ENCODE measurements around the gene ZNF140. TPM values are rescaled to one million over a fixed set of nuclear protein-coding genes. Genes with fewer than 3 reads are reported as not detected.

The ZNF140 gene
- total RNA-seq, 1 donor from 2014 or later: 17.2 TPM

- Histone ChIP-seq H4K20me1 (ENCODE audit: insufficient read depth, low read length) (no peaks in the 10 kb centered on the region), H3K4me2 (ENCODE audit: low read length) (no peak overlapping the region), H3K4me1 (ENCODE audit: insufficient read depth, low read length) (no peaks in the 10 kb centered on the region), H3K4me3 (ENCODE audit: insufficient read depth, low read depth, low read length) (no peak overlapping the region), H3K27me3 (ENCODE audit: insufficient read depth, low read length) (no peaks in the 10 kb centered on the region), H3K79me2 (ENCODE audit: insufficient read depth, low read length) (no peaks in the 10 kb centered on the region), H3K9ac (ENCODE audit: low read length) (no peak overlapping the region), H3K36me3 (ENCODE audit: insufficient read depth, low read length) (peaks cover 29% of the 10 kb centered on the region), H3K27ac (ENCODE audit: low read depth, low read length) (no peak overlapping the region), H2AFZ (ENCODE audit: low read depth, low read length) (no peak overlapping the region), H3K9me3 (ENCODE audit: insufficient read depth, low read depth, low read length) (peaks cover 79% of the 10 kb centered on the region)
- Mint-ChIP-seq H3K27me3 (ENCODE audit: low read depth, unreplicated experiment) (no peaks in the 10 kb centered on the region), H3K9me3 (ENCODE audit: unreplicated experiment) (peaks cover 86% of the 10 kb centered on the region), H3K4me3 (ENCODE audit: unreplicated experiment) (no peak overlapping the region), H3K27ac (ENCODE audit: unreplicated experiment) (no peak overlapping the region), H3K4me1 (ENCODE audit: low read depth, unreplicated experiment) (no peaks in the 10 kb centered on the region), H3K36me3 (ENCODE audit: low read depth, unreplicated experiment) (peaks cover 78% of the 10 kb centered on the region)
- no peak for TF ChIP-seq EZH2 (IDR thresholded peaks at IDR 0.05; ENCODE audit: insufficient read depth, low read length)
- TF ChIP-seq CTCF (IDR thresholded peaks at IDR 0.05; ENCODE audit: insufficient read depth, low read depth, low read length): no peak
- peak; percentile 13 for FAIRE-seq
- DNase-seq (ENCODE audit: low read depth): no peak
These were observed 22.3 kb upstream of the ZNF140 start for GRCh38 chr12:133058203-133059113.

GRCh38 chr12:133061954-133062353 is 18.8 kb upstream of the ZNF140 start:
- no peak overlapping the region for H3K4me3 ChIP-seq (ENCODE audit: insufficient read depth, low read depth, low read length)
- Mint-ChIP-seq H3K4me3 (ENCODE audit: unreplicated experiment) (no peak overlapping the region), H3K36me3 (ENCODE audit: low read depth, unreplicated experiment) (peaks cover 65% of the 10 kb centered on the region)

More at GRCh38 chr12:133061954-133062353, 18.8 kb upstream of the ZNF140 start:
- Mint-ChIP-seq H3K9me3 (ENCODE audit: unreplicated experiment) (peaks cover 92% of the 10 kb centered on the region), H3K27ac (ENCODE audit: unreplicated experiment) (no peak overlapping the region), H3K27me3 (ENCODE audit: low read depth, unreplicated experiment) (no peaks in the 10 kb centered on the region), H3K4me1 (ENCODE audit: low read depth, unreplicated experiment) (no peaks in the 10 kb centered on the region)
- H3K27ac ChIP-seq (ENCODE audit: low read depth, low read length): no peak overlapping the region
- no peak for FAIRE-seq
- H3K9me3 ChIP-seq (ENCODE audit: insufficient read depth, low read depth, low read length): peaks cover 87% of the 10 kb centered on the region
- no peak overlapping the region for H3K9ac ChIP-seq (ENCODE audit: low read length)
- H2AFZ ChIP-seq (ENCODE audit: low read depth, low read length): no peak overlapping the region
- H3K79me2 ChIP-seq (ENCODE audit: insufficient read depth, low read length): no peaks in the 10 kb centered on the region
- H3K4me2 ChIP-seq (ENCODE audit: low read length): no peak overlapping the region
- TF ChIP-seq EZH2 (IDR thresholded peaks at IDR 0.05; ENCODE audit: insufficient read depth, low read length) (no peak), CTCF (IDR thresholded peaks at IDR 0.05; ENCODE audit: insufficient read depth, low read depth, low read length) (no peak)
- no peaks in the 10 kb centered on the region for H3K4me1 ChIP-seq (ENCODE audit: insufficient read depth, low read length)
- no peaks in the 10 kb centered on the region for H4K20me1 ChIP-seq (ENCODE audit: insufficient read depth, low read length)
- H3K27me3 ChIP-seq (ENCODE audit: insufficient read depth, low read length): no peaks in the 10 kb centered on the region
- H3K36me3 ChIP-seq (ENCODE audit: insufficient read depth, low read length): peaks cover 16% of the 10 kb centered on the region
- no peak for DNase-seq (ENCODE audit: low read depth)
